Spleen (tissue), 7 donors: ENCODE results near the gene FAM107B.

Experiments used
- CTCF ChIP-seq, 11 experiments: fragments of 200-600 bp in 7 of 11; fragments of 450-650 bp in 4 of 11; sonication (generic) in 4 of 11; IDR thresholded peaks in 8 of 11; conservative IDR thresholded peaks in 3 of 11; 1 replicate in 7 of 11; 2 replicates in 4 of 11; pipeline versions ENCODE4 v1.4.0 to v1.8.0; 2016 to 2021; ENCODE audit warnings: antibody characterized with exemption in 11 of 11, inconsistent platforms in 4 of 11, mild to moderate bottlenecking in 1 of 11
- POLR2A ChIP-seq, 3 donors: fragments of 450-650 bp; IDR thresholded peaks; one replicate each; pipeline ENCODE4 v1.5.1; 2017; ENCODE audit warnings: antibody characterized with exemption in 3 of 3, mild to moderate bottlenecking in 1 of 3
- POLR2AphosphoS5 ChIP-seq, 3 donors: sonication (generic); formaldehyde crosslinking; IDR thresholded peaks; one replicate each; pipeline ENCODE4 v1.5.1; 2017; ENCODE audit warnings: antibody characterized with exemption in 3 of 3
- donor health status: DM: no; HTN: no; CAD: no; lungs with moderate emphysema.
- donor health status: DM: no; HTN: no; CAD: no.
- donor health status: DM: no; HTN: no; CAD: no.

GRCh38 chr10:14574885-14575284 is 199.8 kb downstream of the FAM107B start:
- TF ChIP-seq CTCF (IDR thresholded peaks at IDR 0.05 in 8 of 11, conservative IDR thresholded peaks at IDR 0.05 in 3 of 11) (no peak), POLR2A (IDR thresholded peaks at IDR 0.05) (no peak), POLR2AphosphoS5 (IDR thresholded peaks at IDR 0.05) (no peak)
